HG03565 (cell line): ENCODE measurements around the gene SLC11A2.

Experiments used
- ATAC-seq: cut with Tn5 transposase; IDR thresholded peaks from one replicate; pipeline ENCODE4 v1.9.1; 2021; ENCODE audit warnings: mild to moderate bottlenecking, moderate library complexity; ENCODE audit not compliant: unreplicated experiment

The SLC11A2 gene

GRCh38 chr12:51025836-51026638, at the start of gene SLC11A2:
TSS of gene SLC11A2 (minus strand) at chr12:51026384. CDS start at chr12:51010728, 15,656 bp downstream.
- peak; percentile 70 for ATAC-seq

GRCh38 chr12:51075390-51075789, 49.2 kb upstream of the SLC11A2 start:
- no peak for ATAC-seq

- ATAC-seq, result no peak
Observed at GRCh38 chr12:51071663-51072062, 45.5 kb upstream of the SLC11A2 start.

GRCh38 chr12:51070004-51070403, 43.8 kb upstream of the SLC11A2 start:
- no peak for ATAC-seq

GRCh38 chr12:51067771-51068170, 41.6 kb upstream of the SLC11A2 start:
- no peak for ATAC-seq

GRCh38 chr12:51067229-51067628, 41.0 kb upstream of the SLC11A2 start:
- ATAC-seq, result no peak

GRCh38 chr12:51065530-51065929, 39.3 kb upstream of the SLC11A2 start:
- no peak for ATAC-seq

GRCh38 chr12:51062631-51063397, 36.6 kb upstream of the SLC11A2 start:
- ATAC-seq, result no peak

- no peak for ATAC-seq
Observed at GRCh38 chr12:51059086-51059485, 32.9 kb upstream of the SLC11A2 start.

GRCh38 chr12:51056242-51056641, 30.1 kb upstream of the SLC11A2 start:
- no peak for ATAC-seq

- ATAC-seq, result no peak
Observed at GRCh38 chr12:51055060-51055459, 28.9 kb upstream of the SLC11A2 start.

- ATAC-seq, result no peak
Observed at GRCh38 chr12:51051787-51052186, 25.6 kb upstream of the SLC11A2 start.

- no peak for ATAC-seq
Observed at GRCh38 chr12:51049525-51049924, 23.3 kb upstream of the SLC11A2 start.

- no peak for ATAC-seq
Observed at GRCh38 chr12:51048661-51049251, 22.6 kb upstream of the SLC11A2 start.

- ATAC-seq, result peak; percentile 96
Observed at GRCh38 chr12:51047655-51048540, 21.7 kb upstream of the SLC11A2 start, which contains the start of gene LETMD1. TSS of gene LETMD1 (plus strand) at chr12:51048327. CDS start at chr12:51048357, 30 bp downstream.

GRCh38 chr12:51036279-51036678, 10.1 kb upstream of the SLC11A2 start:
- ATAC-seq, result no peak

GRCh38 chr12:51033457-51034089, 7.4 kb upstream of the SLC11A2 start:
- ATAC-seq, result no peak

- ATAC-seq, result no peak
Observed at GRCh38 chr12:51033048-51033447, 6.9 kb upstream of the SLC11A2 start.

GRCh38 chr12:51028813-51029150, 2.6 kb upstream of the SLC11A2 start:
- no peak for ATAC-seq

GRCh38 chr12:51028126-51028812, 2.1 kb upstream of the SLC11A2 start:
- ATAC-seq, result no peak
